ENCODE results near the gene GNA12. TPM values are rescaled to one million over a fixed set of nuclear protein-coding genes. Genes with fewer than 3 reads are reported as not detected.

Gene GNA12
- total RNA-seq, 1 experiment from 2014 or later = 36.2 TPM

GRCh38 chr7:2721842-2722241 lies 122.3 kb downstream of the GNA12 start:
- no peak for DNase-seq (ENCODE audit: unreplicated experiment)
- intact Hi-C loops (cut with micrococcal nuclease) = loop anchor here (10.0 kb wide), 1 partner anchor 153 kb away; no protein-coding TSS in a partner anchor
- no peaks in the 10 kb centered on the region for H3K9me3 Mint-ChIP-seq (ENCODE audit: unreplicated experiment)
- H3K27me3 Mint-ChIP-seq (ENCODE audit: insufficient read depth, unreplicated experiment) = no peaks in the 10 kb centered on the region
- TF ChIP-seq CTCF (IDR thresholded peaks at IDR 0.05; ENCODE audit: unreplicated experiment) = no peak
- H3K27ac Mint-ChIP-seq (ENCODE audit: low read depth, unreplicated experiment) = no peak overlapping the region
- peaks cover 6% of the 10 kb centered on the region for H3K4me1 Mint-ChIP-seq (ENCODE audit: insufficient read depth, unreplicated experiment)
- ChIA-PET POLR2A (no interaction called here), CTCF (interaction anchor here (0.6 to 1.1 kb wide), 3 partner anchors 20 to 270 kb away, joined by 3 to 5 read pairs (median 4); no protein-coding TSS in a partner anchor)
- BruUV-seq (replicated peaks) = no TSS peak
- H3K36me3 Mint-ChIP-seq (ENCODE audit: insufficient read depth, unreplicated experiment) = peaks cover 52% of the 10 kb centered on the region
- no peak overlapping the region for H3K4me3 Mint-ChIP-seq (ENCODE audit: unreplicated experiment)

- Mint-ChIP-seq H3K9me3 (ENCODE audit: unreplicated experiment) (no peaks in the 10 kb centered on the region), H3K4me1 (ENCODE audit: insufficient read depth, unreplicated experiment) (peaks cover 6% of the 10 kb centered on the region), H3K27ac (ENCODE audit: low read depth, unreplicated experiment) (no peak overlapping the region), H3K27me3 (ENCODE audit: insufficient read depth, unreplicated experiment) (no peaks in the 10 kb centered on the region), H3K36me3 (ENCODE audit: insufficient read depth, unreplicated experiment) (peaks cover 43% of the 10 kb centered on the region), H3K4me3 (ENCODE audit: unreplicated experiment) (no peak overlapping the region)
- CTCF ChIA-PET = interaction anchor here (1.7 kb wide), 1 partner anchor 10 kb away, joined by 8 read pairs; no protein-coding TSS in a partner anchor
- BruUV-seq (replicated peaks) = no TSS peak
- intact Hi-C loops (cut with micrococcal nuclease) = loop anchor here (10.0 kb wide), 1 partner anchor 155 kb away; no protein-coding TSS in a partner anchor
- no peak for DNase-seq (ENCODE audit: unreplicated experiment)
- POLR2A ChIA-PET = interaction anchor here (1.0 to 1.3 kb wide), 2 partner anchors 38 to 100 kb away, joined by 6 to 7 read pairs; no protein-coding TSS in a partner anchor
- TF ChIP-seq CTCF (IDR thresholded peaks at IDR 0.05; ENCODE audit: unreplicated experiment) = no peak
Measured at GRCh38 chr7:2720024-2720423, 124.1 kb downstream of the GNA12 start.

- POLR2A ChIA-PET = interaction anchor here (0.6 to 0.7 kb wide), 2 partner anchors 38 to 109 kb away, joined by 3 to 4 read pairs; no protein-coding TSS in a partner anchor
- H3K27me3 Mint-ChIP-seq (ENCODE audit: insufficient read depth, unreplicated experiment) = no peaks in the 10 kb centered on the region
- no TSS peak for BruUV-seq (replicated peaks)
- H3K4me3 Mint-ChIP-seq (ENCODE audit: unreplicated experiment) = no peak overlapping the region
- H3K27ac Mint-ChIP-seq (ENCODE audit: low read depth, unreplicated experiment) = no peak overlapping the region
- H3K4me1 Mint-ChIP-seq (ENCODE audit: insufficient read depth, unreplicated experiment) = peaks cover 6% of the 10 kb centered on the region
- DNase-seq (ENCODE audit: unreplicated experiment) = peak; percentile 18
- CTCF ChIA-PET = interaction anchor here (0.6 to 1.7 kb wide), 3 partner anchors 9 to 140 kb away, joined by 3 to 8 read pairs (median 4); no protein-coding TSS in a partner anchor
- intact Hi-C loops (cut with micrococcal nuclease) = no loop called here
- H3K9me3 Mint-ChIP-seq (ENCODE audit: unreplicated experiment) = no peaks in the 10 kb centered on the region
- peak; percentile 35 for TF ChIP-seq CTCF (IDR thresholded peaks at IDR 0.05; ENCODE audit: unreplicated experiment)
- peaks cover 38% of the 10 kb centered on the region for H3K36me3 Mint-ChIP-seq (ENCODE audit: insufficient read depth, unreplicated experiment)
Measured at GRCh38 chr7:2719007-2719406, 125.1 kb downstream of the GNA12 start.

- Mint-ChIP-seq H3K4me1 (ENCODE audit: insufficient read depth, unreplicated experiment) (peaks cover 6% of the 10 kb centered on the region), H3K27me3 (ENCODE audit: insufficient read depth, unreplicated experiment) (no peaks in the 10 kb centered on the region), H3K36me3 (ENCODE audit: insufficient read depth, unreplicated experiment) (peaks cover 33% of the 10 kb centered on the region), H3K4me3 (ENCODE audit: unreplicated experiment) (no peak overlapping the region), H3K27ac (ENCODE audit: low read depth, unreplicated experiment) (no peak overlapping the region), H3K9me3 (ENCODE audit: unreplicated experiment) (no peaks in the 10 kb centered on the region)
- POLR2A ChIA-PET = no interaction called here
- BruUV-seq (replicated peaks) = no TSS peak
- CTCF ChIA-PET = interaction anchor here (0.5 to 1.7 kb wide), 5 partner anchors 8 to 139 kb away, joined by 3 to 8 read pairs (median 3); no protein-coding TSS in a partner anchor
- DNase-seq (ENCODE audit: unreplicated experiment) = no peak
- intact Hi-C loops (cut with micrococcal nuclease) = no loop called here
- no peak for TF ChIP-seq CTCF (IDR thresholded peaks at IDR 0.05; ENCODE audit: unreplicated experiment)
Measured at GRCh38 chr7:2718296-2718965, 125.7 kb downstream of the GNA12 start.

All from MCF 10A (cell line).